Kidney epithelial cell (primary cell): ENCODE data around the gene ZDHHC22. TPM values are rescaled to one million over a fixed set of nuclear protein-coding genes. Genes with fewer than 3 reads are reported as not detected.

Experiments used
- DNase-seq: peaks from one replicate; pipeline ENCODE4 v3.0.0-alpha.2; 2010; ENCODE audit warnings: low read depth
- H3K27me3 ChIP-seq: 2 replicates; pipeline ENCODE4 v1.6.0; 2011; ENCODE audit warnings: low read length; ENCODE audit not compliant: control insufficient read depth, insufficient read depth
- H3K36me3 ChIP-seq: 2 replicates; pipeline ENCODE4 v1.5.1; 2011; ENCODE audit warnings: low read length; ENCODE audit not compliant: control insufficient read depth, insufficient read depth
- H3K4me3 ChIP-seq: 2 replicates; pipeline ENCODE4 v1.5.1; 2011; ENCODE audit warnings: low read depth, mild to moderate bottlenecking, control low read depth, low read length
- CTCF ChIP-seq: IDR thresholded peaks from 2 replicates; pipeline ENCODE4 v1.5.1; 2011; ENCODE audit warnings: mild to moderate bottlenecking, moderate library complexity, low read length, control low read depth, inconsistent platforms; ENCODE audit not compliant: insufficient read depth, poor library complexity, severe bottlenecking
- total RNA-seq: library from RNA; depleted of rRNA; stranded (reverse); fragments of >200 nt; gene quantifications from 2 replicates; pipeline ENCODE4 v1.2.3, GENCODE V29; 2015

ZDHHC22 gene
- total RNA-seq, 1 donor from 2014 or later = 0.21 TPM

- Histone ChIP-seq H3K4me3 (no peak overlapping the region), H3K27me3 (peaks cover 69% of the 10 kb centered on the region), H3K36me3 (no peaks in the 10 kb centered on the region)
- DNase-seq = no peak
- TF ChIP-seq CTCF = no peak
Measured at GRCh38 chr14:77139022-77139421, 2.6 kb downstream of the ZDHHC22 start.

DNA sequence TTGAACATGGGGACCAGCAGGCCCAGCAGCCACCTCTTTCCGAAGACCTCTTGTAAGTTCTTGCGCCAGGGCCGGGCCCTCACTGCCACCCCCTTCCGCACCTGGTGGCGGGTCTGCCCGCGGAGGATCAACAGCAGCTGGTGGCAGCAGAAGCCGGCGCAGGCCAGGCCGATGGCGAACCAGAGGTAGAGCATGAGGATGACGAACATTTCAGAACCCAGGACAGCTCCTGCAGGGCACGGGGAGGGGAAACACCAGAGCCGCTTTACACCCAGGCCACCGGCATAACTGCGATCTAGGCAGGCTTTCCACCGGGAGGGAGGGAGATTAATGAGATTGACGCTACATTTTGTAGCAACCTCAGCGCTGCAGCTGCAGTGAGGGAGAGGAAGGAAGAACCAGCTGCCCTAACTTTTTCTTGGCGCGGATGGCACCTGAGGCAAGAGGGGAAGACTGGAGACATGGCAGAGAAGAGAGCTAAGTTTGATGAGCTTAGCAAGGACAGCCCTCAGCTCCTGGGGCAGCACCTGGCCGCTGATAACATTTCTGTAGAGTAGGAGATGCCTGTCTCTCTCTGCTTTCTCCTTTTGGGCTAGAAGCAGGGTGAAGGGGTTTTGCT is 7.8 kb downstream of the ZDHHC22 start:
- Histone ChIP-seq H3K4me3 (no peak overlapping the region), H3K27me3 (peaks cover 54% of the 10 kb centered on the region), H3K36me3 (no peaks in the 10 kb centered on the region)
- peak; percentile 37 for DNase-seq
- TF ChIP-seq CTCF = no peak

GRCh38 chr14:77131871-77132486 is 9.6 kb downstream of the ZDHHC22 start:
- H3K4me3 ChIP-seq = no peak overlapping the region
- DNase-seq = no peak
- no peak for TF ChIP-seq CTCF
- no peaks in the 10 kb centered on the region for H3K36me3 ChIP-seq
- H3K27me3 ChIP-seq = peaks cover 50% of the 10 kb centered on the region

GRCh38 chr14:77131206-77131605 is 10.4 kb downstream of the ZDHHC22 start:
- no peak for DNase-seq
- Histone ChIP-seq H3K36me3 (no peaks in the 10 kb centered on the region), H3K27me3 (peaks cover 49% of the 10 kb centered on the region), H3K4me3 (no peak overlapping the region)
- TF ChIP-seq CTCF = no peak

- Histone ChIP-seq H3K36me3 (no peaks in the 10 kb centered on the region), H3K4me3 (no peak overlapping the region), H3K27me3 (peaks cover 55% of the 10 kb centered on the region)
- TF ChIP-seq CTCF = no peak
- DNase-seq = no peak
Measured at GRCh38 chr14:77130386-77130785, 11.2 kb downstream of the ZDHHC22 start.
